Measurements from ENCODE around the gene KLHL29.

KLHL29 gene

GRCh38 chr2:23518481-23519333 is 133.7 kb downstream of the KLHL29 start:
- no peak for DNase-seq

GRCh38 chr2:23519334-23519651 is 134.3 kb downstream of the KLHL29 start:
- DNase-seq = no peak

- no peak for DNase-seq
These were observed 135.3 kb downstream of the KLHL29 start for GRCh38 chr2:23520256-23520655.

GRCh38 chr2:23521060-23521459 is 136.1 kb downstream of the KLHL29 start:
- no peak for DNase-seq

- DNase-seq = no peak
These were observed 137.9 kb downstream of the KLHL29 start for GRCh38 chr2:23522726-23523372.

GRCh38 chr2:23523373-23524260 is 138.6 kb downstream of the KLHL29 start:
- DNase-seq = peak in 1 of 2 experiments; percentile 32

GRCh38 chr2:23524261-23524706 is 139.3 kb downstream of the KLHL29 start:
- DNase-seq = peak; percentile 48 to 67

GRCh38 chr2:23525137-23525765 is 140.3 kb downstream of the KLHL29 start:
- DNase-seq = no peak

GRCh38 chr2:23526114-23526513 is 141.1 kb downstream of the KLHL29 start:
- DNase-seq = no peak

- no peak for DNase-seq
These were observed 142.1 kb downstream of the KLHL29 start for GRCh38 chr2:23526835-23527790.

GRCh38 chr2:23528171-23528570 is 143.2 kb downstream of the KLHL29 start:
- no peak for DNase-seq

- DNase-seq = no peak
These were observed 143.7 kb downstream of the KLHL29 start for GRCh38 chr2:23528690-23529089.

- DNase-seq = no peak
These were observed 144.7 kb downstream of the KLHL29 start for GRCh38 chr2:23529659-23530058.

- peak; percentile 99 to 100 for DNase-seq
These were observed 145.4 kb downstream of the KLHL29 start for GRCh38 chr2:23530206-23530908.

GRCh38 chr2:23530909-23531276 is 145.9 kb downstream of the KLHL29 start:
- no peak for DNase-seq

GRCh38 chr2:23531280-23531679 is 146.3 kb downstream of the KLHL29 start:
- DNase-seq = no peak

GRCh38 chr2:23531881-23532280 is 146.9 kb downstream of the KLHL29 start:
- DNase-seq = peak in 1 of 2 experiments; percentile 35

GRCh38 chr2:23532391-23533337 is 147.7 kb downstream of the KLHL29 start:
- DNase-seq = peak; percentile 87 to 94

- peak in 1 of 2 experiments; percentile 64 for DNase-seq
These were observed 148.3 kb downstream of the KLHL29 start for GRCh38 chr2:23533338-23533695.

- DNase-seq = no peak
These were observed 149.8 kb downstream of the KLHL29 start for GRCh38 chr2:23534771-23535170.

Measured in NCI-H524 (cell line).